GM12878 (cell line): ENCODE data around the gene HECTD3.

Experiments
- CTCF ChIP-seq, 3 experiments: IDR thresholded peaks in 2 of 3; conservative IDR thresholded peaks in 1 of 3; 2 replicates each; pipeline ENCODE4 v1.5.1; 2011; ENCODE audit warnings: low read depth in 3 of 3, low read length in 3 of 3, mild to moderate bottlenecking in 3 of 3, control low read depth in 2 of 3, moderate library complexity in 2 of 3, inconsistent platforms in 1 of 3, mixed read lengths in 1 of 3; ENCODE audit not compliant: control insufficient read depth in 2 of 3, insufficient read depth in 1 of 3; ENCODE audit errors: extremely low read depth in 1 of 3
- EED ChIP-seq: sonication (generic); IDR thresholded peaks from 2 replicates; pipeline ENCODE4 v1.6.1; 2016; ENCODE audit warnings: antibody characterized with exemption, low read depth
- EZH2 ChIP-seq: IDR thresholded peaks from 2 replicates; pipeline ENCODE4 v1.6.1; 2012; ENCODE audit warnings: low read depth, mild to moderate bottlenecking, control low read depth, inconsistent platforms, low read length, borderline replicate concordance; ENCODE audit not compliant: control insufficient read depth
- HDGF ChIP-seq: fragments of 450-650 bp; IDR thresholded peaks from 2 replicates; pipeline ENCODE4 v1.6.1; 2016; ENCODE audit warnings: antibody characterized with exemption
- KDM1A ChIP-seq: fragments of 200-600 bp; sonication (generic); IDR thresholded peaks from 2 replicates; pipeline ENCODE4 v1.6.1; 2016; ENCODE audit warnings: borderline replicate concordance
- NBN ChIP-seq: fragments of 450-650 bp; IDR thresholded peaks from 2 replicates; pipeline ENCODE4 v1.6.1; 2016
- NKRF ChIP-seq: fragments of 450-650 bp; conservative IDR thresholded peaks from 2 replicates; pipeline ENCODE4 v1.6.1; 2017; ENCODE audit warnings: mild to moderate bottlenecking, moderate library complexity
- PKNOX1 ChIP-seq: fragments of 450-650 bp; IDR thresholded peaks from 2 replicates; pipeline ENCODE4 v1.6.1; 2016; ENCODE audit warnings: mild to moderate bottlenecking
- POLR2A ChIP-seq: IDR thresholded peaks from 2 replicates; pipeline ENCODE4 v1.6.1; 2011; ENCODE audit warnings: low read depth, mild to moderate bottlenecking, low read length
- POLR2AphosphoS5 ChIP-seq: IDR thresholded peaks from 2 replicates; pipeline ENCODE4 v1.6.1; 2011; ENCODE audit warnings: mild to moderate bottlenecking, low read length, inconsistent platforms
- SMC3 ChIP-seq: IDR thresholded peaks from 2 replicates; pipeline ENCODE4 v1.6.1; 2011; ENCODE audit warnings: low read length, improper control_type of control experiment, borderline replicate concordance
- TCF12 ChIP-seq: IDR thresholded peaks from 2 replicates; pipeline ENCODE4 v1.6.1; 2011; ENCODE audit warnings: low read depth, mild to moderate bottlenecking, low read length
- ZNF274 ChIP-seq: IDR thresholded peaks from one replicate; pipeline ENCODE4 v1.8.0; 2011; ENCODE audit not compliant: insufficient read length, insufficient read depth
- ZSCAN29 ChIP-seq: fragments of 450-650 bp; IDR thresholded peaks from 2 replicates; pipeline ENCODE4 v1.6.1; 2017; ENCODE audit warnings: mild to moderate bottlenecking, moderate library complexity

GRCh38 chr1:45033356-45033755 lies 22.2 kb upstream of the HECTD3 start:
- TF ChIP-seq POLR2A (no peak), EED (no peak), POLR2AphosphoS5 (no peak), TCF12 (no peak), KDM1A (no peak), ZNF274 (no peak), EZH2 (no peak), CTCF (IDR thresholded peaks at IDR 0.05 in 2 of 3, conservative IDR thresholded peaks at IDR 0.05 in 1 of 3; ENCODE audit: control insufficient read depth in 2 of 3, extremely low read depth in 1 of 3, insufficient read depth in 1 of 3, low read depth in 3 of 3, low read length in 3 of 3) (no peak), NKRF (no peak), HDGF (no peak), ZSCAN29 (no peak), NBN (no peak), PKNOX1 (no peak), SMC3 (no peak)
